Epidermal melanocyte (primary cell): ENCODE measurements around the gene RAB19.
"Not testable (repeated sequence)": the region's sequence is repeated elsewhere in the genome, so short reads cannot be mapped to it uniquely, and the experiment has no call there.

Experiments used
- DNase-seq: peaks from one replicate; pipeline ENCODE4 v3.0.0; 2011; ENCODE audit warnings: low spot score; ENCODE audit not compliant: insufficient read length

RAB19 gene

DNA sequence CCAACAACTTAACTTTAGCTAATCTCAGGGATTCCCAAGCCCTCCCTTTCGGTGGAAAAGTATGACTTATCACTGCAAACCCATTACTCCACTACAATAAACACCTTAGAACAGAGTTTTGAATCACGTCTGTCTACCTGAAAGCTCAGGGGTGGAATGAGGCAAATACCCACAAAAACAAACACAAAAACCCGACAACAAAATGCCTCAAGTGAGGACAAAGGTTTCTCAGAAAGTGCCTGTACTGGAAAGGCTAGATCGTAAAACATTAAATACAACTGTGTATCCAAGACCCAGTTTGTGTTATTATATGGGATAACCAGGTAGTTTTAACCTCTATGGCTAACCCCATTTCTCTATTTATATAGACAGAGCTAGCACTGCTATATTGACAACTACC, 49.4 kb downstream of the RAB19 start:
- no peak for DNase-seq

DNA sequence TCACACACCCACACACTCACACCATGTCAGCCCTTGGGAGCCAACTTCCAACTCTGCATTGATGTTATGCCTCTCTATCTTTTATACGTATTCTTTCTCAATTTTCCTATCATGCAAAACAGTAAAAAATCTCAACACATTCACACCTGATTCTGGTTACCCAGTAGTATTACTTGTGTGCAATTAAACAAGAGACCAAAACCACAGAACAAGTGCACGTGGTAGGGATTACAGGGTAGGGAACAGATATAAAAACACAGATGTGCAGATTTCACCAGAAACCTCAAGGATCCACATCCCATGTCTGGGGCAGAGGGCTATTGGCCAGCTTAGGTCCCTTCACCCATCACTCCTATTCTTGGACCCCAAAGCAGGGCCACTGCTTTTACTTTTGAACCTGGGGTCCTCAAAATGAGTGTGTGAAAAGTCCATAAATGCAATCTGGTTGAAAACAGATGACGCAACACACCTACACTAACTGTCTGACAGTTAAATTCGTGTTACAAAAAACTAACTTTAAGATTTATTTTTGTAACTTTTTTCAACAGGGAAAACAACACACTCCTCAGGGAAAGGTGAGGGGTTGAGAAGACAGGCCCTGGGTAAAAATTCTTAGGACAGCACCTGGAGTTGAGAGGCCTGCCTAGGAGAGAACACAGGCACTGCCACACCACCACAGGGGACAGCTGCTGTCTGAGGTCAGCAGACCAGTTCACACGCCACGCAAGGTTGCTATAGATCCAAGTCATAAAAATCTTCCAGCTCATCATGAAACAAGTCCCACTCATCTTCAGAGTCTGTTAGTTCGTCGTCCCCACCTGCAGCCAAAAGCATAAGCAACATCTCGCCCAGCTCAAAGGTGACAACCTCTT, 50.2 kb downstream of the RAB19 start:
- not testable (repeated sequence) for DNase-seq

DNA sequence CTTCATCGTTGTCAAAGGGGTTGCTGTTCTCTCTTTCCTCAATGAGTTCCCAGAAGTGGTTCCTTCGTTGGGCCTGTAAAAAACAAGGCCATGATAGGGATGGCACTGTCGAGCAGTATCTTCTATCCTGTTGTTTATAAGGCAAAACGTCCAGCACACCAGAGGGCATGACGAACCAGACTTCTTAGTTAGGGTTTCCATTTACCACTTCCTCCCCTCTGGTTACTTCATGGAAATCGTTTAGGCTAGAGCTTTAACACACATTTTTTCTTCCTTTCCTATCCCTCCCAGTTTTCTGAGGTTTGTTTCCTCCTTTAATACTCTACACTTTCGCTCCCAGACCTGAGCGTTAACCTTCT, 50.8 kb downstream of the RAB19 start:
- no peak for DNase-seq

DNA sequence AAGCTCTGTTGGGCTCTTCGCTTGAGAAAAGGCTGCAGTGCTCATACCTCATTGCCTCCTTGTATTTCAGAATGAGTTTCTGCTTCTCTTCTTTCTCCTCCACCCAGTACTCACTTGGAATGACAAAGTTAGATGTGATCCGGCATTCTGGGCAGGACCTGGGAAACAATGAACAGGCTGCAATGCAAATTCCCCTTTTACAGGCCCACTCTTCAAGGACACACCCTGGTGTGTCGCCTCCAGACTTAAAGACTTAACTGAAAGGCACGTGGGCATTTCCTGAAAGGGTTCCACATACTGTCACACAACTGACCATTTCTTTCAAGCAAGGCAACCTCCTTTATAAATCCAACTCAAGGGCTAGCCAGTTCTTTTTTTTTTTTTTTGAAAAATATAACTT, 51.9 kb downstream of the RAB19 start:
- DNase-seq: no peak

DNA sequence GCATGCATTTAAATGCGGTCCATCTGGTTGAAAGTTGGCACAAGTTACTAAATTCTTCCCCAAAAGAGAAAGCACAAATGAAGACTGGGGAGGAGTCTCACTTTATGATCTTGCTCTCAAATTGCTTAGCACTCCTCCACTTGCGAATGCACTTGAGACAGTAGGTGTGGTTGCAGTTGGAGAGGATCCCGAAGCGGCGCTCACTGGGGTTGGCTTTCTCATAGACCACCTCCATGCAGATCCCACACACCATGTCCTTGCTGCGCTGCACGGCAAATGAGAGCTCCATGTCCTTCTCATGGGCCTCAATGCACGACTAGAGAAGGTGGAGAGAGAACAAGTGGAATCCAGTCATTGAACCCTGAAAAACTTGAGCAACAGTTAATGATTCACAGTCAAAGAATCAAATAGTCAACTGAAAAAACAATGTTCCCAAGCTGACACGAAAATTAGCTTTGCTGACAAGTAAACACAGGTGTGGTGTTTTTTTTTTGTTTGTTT, 52.7 kb downstream of the RAB19 start:
- no peak for DNase-seq

DNA sequence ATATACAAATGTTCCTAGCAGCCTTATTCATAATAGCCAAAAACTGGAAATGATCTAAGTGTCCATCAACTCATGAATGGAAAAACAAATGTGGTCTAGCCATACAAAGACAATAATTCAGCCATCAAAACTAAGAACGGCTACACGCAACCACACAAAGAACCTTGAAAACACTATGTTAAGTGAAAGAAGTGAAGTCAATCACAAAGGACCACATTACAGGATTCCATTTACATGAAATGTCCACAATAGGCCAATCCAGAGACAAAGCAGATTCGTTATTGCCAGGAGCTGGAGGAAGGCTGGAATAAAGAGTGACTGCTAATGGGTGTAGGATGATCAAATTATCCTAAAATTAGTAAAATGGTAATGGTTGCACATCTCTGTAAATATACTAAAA, 54.3 kb downstream of the RAB19 start:
- no peak for DNase-seq

DNA sequence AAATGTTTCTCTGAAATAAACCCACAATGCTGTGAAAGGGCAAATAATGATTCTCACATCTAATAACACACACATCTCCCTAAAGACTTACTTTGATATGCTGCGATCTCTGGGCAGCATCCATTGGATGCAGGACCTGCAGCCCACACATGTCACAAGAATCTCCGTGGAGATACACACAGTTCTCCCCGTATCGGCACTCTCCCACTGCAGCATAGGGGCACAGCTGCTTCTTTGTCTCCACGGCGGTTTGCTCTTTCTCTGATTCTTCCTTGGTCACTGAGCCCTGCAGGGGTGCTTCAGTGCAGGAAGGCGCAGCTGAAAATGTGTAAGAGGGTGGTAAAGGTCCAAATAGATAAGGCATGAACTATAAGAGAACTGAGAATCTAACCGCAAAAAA, 55.1 kb downstream of the RAB19 start:
- DNase-seq: no peak

DNA sequence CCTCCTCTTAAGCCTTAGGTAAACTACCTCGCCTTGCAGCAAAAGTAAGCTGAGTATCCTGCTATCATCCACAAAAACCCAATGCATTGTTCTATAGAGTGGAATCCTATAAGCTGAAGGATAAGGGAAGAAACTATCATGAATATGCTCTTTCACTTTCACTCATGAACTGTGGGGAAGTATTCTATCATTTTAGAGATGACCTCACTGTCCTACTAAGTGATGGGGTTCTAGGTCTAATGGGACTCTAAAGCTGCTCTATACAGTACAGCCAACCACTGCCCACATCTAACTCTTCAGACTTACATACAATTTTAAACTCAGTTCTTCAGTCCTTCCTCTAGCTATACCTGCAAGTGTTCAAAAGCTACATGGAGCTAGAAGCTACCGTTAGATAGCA, 59.3 kb downstream of the RAB19 start:
- DNase-seq: no peak

DNA sequence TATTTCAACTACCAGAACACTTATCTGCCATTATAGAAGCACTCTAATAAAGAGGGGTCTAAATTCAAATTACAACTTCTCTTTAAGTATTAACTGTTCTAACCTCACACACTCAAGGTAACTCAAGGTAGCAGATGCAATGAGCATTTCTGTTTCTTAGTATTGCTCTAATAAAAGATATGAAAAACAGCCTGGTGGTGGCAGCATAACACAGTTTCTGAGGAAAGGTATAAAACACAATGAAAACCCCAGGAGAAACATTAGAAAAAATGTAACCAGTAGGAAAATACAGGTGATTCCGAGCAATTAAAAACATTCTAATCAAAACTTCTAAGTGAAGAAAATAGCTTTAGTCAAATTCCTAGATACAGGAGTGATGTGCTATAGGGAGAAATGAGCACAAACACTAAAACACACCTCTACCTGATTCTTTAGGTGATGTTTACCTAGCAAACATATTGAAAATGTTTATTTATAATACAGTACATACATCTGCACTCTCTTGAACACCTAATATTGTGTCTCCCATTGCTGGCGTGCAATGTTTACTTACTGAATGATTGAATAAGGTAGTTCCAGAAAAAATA, 72.0 kb downstream of the RAB19 start:
- no peak for DNase-seq

DNA sequence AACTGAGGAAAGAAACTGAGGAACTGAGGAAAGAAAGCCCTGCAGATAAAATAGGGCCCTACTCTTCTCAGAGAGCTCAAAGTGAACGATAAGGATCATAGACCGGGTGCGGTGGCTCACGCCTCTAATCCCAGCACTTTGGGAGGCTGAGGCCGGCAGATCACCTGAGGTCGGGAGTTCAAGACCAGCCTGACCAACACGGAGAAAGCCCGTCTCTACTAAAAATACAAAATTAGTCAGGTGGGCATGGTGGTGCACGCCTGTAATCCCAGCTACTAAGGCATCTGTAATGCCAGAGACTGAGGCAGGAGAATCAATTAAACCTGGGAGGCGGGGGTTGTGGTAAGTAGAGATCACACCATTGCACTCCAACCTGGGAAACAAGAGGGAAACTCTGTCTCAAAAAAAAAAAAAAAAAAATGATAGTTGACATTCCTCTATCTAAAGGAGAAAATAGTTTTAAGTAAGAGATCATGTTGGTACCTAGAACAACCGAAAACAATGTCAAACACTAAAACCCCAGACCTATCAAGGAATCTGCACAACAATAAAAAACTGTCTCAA, 72.9 kb downstream of the RAB19 start:
- no peak for DNase-seq
